Measurements from ENCODE around the gene EIF6. TPM values are rescaled to one million over a fixed set of nuclear protein-coding genes. Genes with fewer than 3 reads are reported as not detected.
"Not testable (repeated sequence)": the region's sequence is repeated elsewhere in the genome, so short reads cannot be mapped to it uniquely, and the experiment has no call there.

EIF6 gene
- total and polyA plus RNA-seq, 2 donors: 66.2 to 141 TPM

DNA sequence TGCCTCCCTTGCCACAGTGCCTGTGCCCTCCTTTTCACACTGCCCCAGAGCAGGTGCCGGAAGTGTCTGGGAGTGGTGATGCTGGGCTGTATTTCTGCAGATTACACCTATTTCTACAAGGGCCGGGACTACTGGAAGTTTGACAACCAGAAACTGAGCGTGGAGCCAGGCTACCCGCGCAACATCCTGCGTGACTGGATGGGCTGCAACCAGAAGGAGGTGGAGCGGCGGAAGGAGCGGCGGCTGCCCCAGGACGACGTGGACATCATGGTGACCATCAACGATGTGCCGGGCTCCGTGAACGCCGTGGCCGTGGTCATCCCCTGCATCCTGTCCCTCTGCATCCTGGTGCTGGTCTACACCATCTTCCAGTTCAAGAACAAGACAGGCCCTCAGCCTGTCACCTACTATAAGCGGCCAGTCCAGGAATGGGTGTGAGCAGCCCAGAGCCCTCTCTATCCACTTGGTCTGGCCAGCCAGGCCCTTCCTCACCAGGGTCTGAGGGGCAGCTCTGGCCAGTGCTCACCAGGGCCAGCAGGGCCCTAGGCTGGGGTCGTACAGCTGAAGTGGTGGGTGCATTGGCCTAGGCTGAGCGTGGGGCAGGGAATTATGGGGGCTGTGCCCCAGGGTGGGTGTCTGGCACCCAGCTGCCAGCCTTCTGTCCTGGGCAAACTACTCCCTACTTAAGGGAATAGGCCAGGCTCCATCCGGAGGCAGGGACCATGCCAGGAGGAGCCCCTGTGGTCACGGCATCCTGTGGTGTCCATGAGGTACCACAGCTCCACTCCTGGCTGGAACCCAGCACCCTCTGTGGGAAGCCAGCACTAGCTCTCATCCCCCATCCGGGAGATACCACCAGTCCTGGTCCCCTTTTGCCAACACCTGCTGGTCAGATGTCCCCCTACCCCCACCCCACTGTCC lies 10.1 kb downstream of the EIF6 start:
- WGBS: 93% methylated on average over 24 of the region's 24 CpGs
- DNase-seq (ENCODE audit: extremely low spot score): no peak
- peaks cover 2% of the 10 kb centered on the region for H3K36me3 ChIP-seq (ENCODE audit: insufficient read depth)

DNA sequence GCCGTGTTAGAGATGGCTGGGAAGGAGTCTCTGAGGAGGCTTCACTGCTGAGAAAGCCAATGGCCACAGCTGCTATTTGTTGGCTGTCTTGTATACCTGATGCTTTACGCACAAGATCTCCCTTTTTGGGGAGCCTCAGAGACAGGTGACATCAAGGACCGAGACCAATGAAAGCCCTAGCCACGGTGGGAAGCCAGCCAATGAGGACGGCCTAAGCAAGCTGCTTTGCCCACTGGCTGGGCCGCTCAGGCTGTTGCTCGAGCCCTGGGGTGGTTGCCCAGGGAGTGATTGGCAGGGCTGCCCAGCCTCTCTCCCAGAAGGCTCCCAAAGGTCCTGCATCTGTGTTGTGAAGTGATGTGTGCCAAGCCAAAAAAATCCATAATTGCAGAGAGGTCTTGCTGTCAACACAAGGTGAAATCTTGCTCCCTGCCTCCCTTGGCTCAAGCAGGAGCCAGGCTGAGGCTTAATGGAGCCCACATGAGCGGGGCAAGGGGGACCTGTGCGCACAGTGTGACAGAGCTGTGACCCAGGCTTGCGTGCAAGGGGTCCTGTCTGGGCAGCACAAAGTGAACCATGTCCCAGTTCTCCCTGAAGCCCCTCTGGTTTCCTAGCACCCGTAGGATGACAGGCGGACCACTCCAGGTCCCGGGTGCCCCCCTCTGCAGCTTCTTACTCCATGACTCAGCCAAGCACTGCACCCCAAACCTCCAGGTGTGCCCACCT lies 11.0 kb downstream of the EIF6 start:
- Histone ChIP-seq H3K4me1 (ENCODE audit: insufficient read depth) (no peaks in the 10 kb centered on the region), H3K36me3 (ENCODE audit: insufficient read depth) (peaks cover 2% of the 10 kb centered on the region), H3K4me3 (ENCODE audit: low read depth, low read length) (no peak overlapping the region), H3K27ac (ENCODE audit: low read depth) (no peak overlapping the region)
- no peak for DNase-seq (ENCODE audit: extremely low spot score)
- 78% methylated on average over 13 of the region's 13 CpGs for WGBS

More for the DNA sequence above, 10.1 kb downstream of the EIF6 start:
- no peak overlapping the region for H3K27ac ChIP-seq (ENCODE audit: low read depth)
- no peak overlapping the region for H3K4me3 ChIP-seq (ENCODE audit: low read depth, low read length)
- H3K4me1 ChIP-seq (ENCODE audit: insufficient read depth): no peaks in the 10 kb centered on the region

DNA sequence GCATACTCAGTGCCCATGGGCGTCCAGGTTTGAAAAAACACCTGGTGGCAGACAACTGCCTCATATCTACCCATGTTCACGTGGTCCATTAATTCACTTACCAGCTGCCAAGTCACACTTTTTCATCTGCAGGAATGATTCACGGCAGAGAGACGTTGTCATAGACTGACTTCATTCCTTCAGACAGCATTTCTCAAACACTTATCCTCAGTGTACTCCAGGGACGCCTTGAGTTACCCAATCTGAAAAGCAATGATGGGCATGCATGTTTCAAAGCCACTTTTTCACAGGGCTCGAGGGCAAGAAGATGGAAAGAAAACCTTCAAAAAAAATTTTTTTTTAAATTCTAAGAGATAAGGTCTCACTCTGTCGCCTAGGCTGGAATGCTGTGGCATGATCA lies 12.7 kb downstream of the EIF6 start:
- H3K4me3 ChIP-seq (ENCODE audit: low read depth, low read length): no peak overlapping the region
- 75% methylated on average over 7 of the region's 7 CpGs for WGBS

DNA sequence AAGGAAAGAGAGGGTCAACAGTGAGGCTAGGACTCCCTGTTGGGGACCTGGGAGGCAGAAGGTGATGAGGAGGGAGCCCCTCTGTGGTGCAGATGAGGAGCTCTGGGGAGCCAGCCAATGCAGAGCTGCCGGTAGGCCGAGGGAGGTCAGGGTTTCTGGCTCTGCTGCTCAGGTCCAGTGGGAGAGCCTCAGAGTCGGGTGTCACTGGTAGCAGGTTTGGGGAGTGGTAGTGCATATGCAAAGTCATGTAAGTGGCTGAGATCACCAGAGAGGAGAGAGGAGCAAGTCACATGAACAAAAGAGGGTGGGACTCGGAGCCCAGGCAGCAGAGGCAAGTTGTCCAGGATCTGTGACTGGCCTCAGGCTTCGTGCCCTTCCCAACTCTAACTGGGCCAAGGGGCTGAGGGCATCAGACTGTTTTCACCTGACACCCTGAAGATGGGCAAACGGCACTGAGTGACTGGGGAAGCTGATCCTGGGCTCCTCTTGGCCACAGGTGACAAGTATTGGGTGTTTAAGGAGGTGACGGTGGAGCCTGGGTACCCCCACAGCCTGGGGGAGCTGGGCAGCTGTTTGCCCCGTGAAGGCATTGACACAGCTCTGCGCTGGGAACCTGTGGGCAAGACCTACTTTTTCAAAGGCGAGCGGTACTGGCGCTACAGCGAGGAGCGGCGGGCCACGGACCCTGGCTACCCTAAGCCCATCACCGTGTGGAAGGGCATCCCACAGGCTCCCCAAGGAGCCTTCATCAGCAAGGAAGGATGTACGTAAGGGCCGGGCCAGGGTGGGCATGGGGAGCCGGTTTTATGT lies 13.3 kb downstream of the EIF6 start:
- no peak overlapping the region for H3K4me3 ChIP-seq (ENCODE audit: low read depth, low read length)
- peaks cover 4% of the 10 kb centered on the region for H3K36me3 ChIP-seq (ENCODE audit: insufficient read depth)
- no peak overlapping the region for H3K27ac ChIP-seq (ENCODE audit: low read depth)
- no peak for DNase-seq (ENCODE audit: extremely low spot score)
- H3K4me1 ChIP-seq (ENCODE audit: insufficient read depth): no peaks in the 10 kb centered on the region
- WGBS: 87% methylated on average over 20 of the region's 20 CpGs

More for the DNA sequence above, 12.7 kb downstream of the EIF6 start:
- Histone ChIP-seq H3K4me1 (ENCODE audit: insufficient read depth) (no peaks in the 10 kb centered on the region), H3K36me3 (ENCODE audit: insufficient read depth) (peaks cover 4% of the 10 kb centered on the region), H3K27ac (ENCODE audit: low read depth) (no peak overlapping the region)
- no peak for DNase-seq (ENCODE audit: extremely low spot score)

DNA sequence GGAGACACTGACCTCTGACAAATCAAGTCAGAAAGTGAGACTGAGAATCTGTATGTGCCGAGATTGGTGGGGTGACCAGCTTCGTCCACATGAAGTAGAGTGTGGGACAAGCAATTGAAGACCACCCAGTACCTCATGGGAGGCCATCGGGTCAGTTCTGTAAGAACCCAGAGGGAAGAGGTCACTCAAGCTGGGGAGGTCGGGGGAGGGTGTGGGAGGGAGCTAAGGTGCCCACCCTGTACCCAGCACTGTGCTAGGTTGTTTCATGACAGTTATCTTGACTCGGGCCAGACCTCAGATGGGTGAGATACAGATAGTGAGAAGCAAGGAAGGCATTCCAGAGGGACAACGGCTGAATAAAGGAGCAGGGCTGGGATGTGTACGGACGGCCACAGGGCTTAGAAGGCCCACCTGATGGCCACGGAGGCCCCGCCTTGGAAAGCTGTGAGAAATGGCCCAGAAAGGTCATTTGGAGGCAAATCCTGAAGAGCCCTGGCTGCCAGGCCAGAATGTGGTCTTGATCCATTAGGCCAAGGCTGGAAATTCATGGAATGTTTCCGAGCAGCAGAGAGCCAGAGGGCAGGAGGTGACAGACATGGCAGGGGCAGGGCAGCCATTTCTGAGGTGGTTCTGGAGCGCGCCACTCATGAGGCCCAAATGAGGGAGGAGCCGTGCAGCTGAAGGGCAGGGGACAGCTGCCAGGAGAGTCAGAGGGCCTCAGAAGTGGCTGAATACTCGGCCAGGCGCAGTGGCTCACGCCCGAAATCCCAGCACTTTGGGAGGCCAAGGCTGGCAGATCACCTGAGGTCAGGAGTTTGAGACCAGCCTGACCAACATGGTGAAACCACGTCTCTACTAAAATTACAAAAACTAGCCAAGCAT lies 14.3 kb downstream of the EIF6 start:
- Histone ChIP-seq H3K27ac (ENCODE audit: low read depth) (no peak overlapping the region), H3K4me3 (ENCODE audit: low read depth, low read length) (no peak overlapping the region), H3K4me1 (ENCODE audit: insufficient read depth) (no peaks in the 10 kb centered on the region), H3K36me3 (ENCODE audit: insufficient read depth) (peaks cover 4% of the 10 kb centered on the region)
- whole genome bisulfite sequencing: 90% methylated on average over 19 of the region's 19 CpGs
- DNase-seq (ENCODE audit: extremely low spot score): no peak

DNA sequence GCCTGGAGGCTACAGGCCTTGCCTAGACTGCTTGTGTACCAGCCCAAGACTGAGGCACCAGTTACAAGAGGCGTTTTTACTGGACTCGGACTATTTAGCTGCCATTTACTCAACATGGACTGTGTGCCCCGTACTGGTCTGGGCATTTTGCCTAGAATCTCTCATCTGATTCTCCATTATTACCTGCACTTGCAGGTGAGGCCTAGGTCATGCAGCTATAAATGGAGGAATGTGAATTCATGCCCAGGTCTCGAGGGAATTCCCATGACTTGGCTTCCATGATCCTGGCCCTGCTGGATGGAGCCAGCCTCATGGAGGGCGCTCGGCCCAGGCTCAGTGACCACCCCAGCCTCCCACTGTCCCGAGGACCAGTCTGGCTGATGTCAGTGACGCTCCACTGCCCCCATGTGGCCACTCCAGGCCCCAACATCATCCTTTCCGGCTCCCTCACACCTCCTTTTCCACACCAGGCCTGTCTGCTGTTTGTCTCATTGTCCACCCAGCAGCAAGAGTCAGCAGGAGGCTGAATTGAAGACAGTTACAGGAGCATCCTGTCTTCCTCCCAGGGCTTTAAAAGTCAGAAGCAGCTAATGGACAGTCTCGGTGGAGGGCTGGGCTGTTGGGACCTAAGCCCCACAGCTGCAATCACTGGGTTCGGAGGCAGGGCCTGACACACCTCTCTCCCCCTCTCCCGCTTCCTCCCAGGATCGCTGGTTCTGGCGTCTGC lies 15.4 kb downstream of the EIF6 start:
- Histone ChIP-seq H3K36me3 (ENCODE audit: insufficient read depth) (peaks cover 3% of the 10 kb centered on the region), H3K4me3 (ENCODE audit: low read depth, low read length) (no peak overlapping the region), H3K27ac (ENCODE audit: low read depth) (no peak overlapping the region), H3K4me1 (ENCODE audit: insufficient read depth) (no peaks in the 10 kb centered on the region)
- no peak for DNase-seq (ENCODE audit: extremely low spot score)
- 48% methylated on average over 14 of the region's 14 CpGs for WGBS

DNA sequence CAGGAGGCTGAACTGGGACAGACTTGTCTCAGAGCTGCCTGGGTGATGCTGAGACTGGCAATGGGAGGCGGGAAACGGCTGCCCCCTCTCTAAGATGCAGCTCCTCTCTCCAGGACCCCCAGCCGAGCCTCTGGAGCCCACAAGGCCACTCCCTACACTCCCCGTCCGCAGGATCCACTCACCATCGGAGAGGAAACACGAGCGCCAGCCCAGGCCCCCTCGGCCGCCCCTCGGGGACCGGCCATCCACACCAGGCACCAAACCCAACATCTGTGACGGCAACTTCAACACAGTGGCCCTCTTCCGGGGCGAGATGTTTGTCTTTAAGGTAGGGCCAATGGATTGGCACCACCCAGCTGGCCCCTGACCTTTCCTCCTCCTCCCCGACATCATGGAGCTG lies 17.5 kb downstream of the EIF6 start:
- no peak for DNase-seq (ENCODE audit: extremely low spot score)
- H3K36me3 ChIP-seq (ENCODE audit: insufficient read depth): peaks cover 3% of the 10 kb centered on the region
- 90% methylated on average over 16 of the region's 16 CpGs for WGBS

DNA sequence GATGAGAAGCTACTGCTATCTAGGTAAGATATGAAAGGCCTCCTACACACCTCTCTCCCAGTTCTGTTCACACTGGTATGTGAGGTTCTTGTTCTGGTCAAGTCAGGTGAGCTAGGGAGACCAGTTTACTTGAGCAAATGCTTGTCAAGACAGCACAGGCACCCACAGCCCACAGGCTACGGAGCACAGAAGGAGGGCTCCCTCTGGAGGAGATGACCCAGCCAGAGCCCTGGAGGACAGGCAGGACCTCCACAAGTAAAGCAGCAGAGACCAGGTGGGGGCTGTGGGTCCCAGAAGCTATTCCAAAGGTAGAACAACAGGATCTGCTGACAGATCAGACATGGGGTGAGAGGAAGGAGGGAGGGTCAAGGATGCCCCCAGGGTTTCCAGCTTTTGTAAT lies 19.8 kb downstream of the EIF6 start:
- H3K4me1 ChIP-seq (ENCODE audit: insufficient read depth): peaks cover 1% of the 10 kb centered on the region
- no peak for DNase-seq (ENCODE audit: extremely low spot score)
- H3K36me3 ChIP-seq (ENCODE audit: insufficient read depth): peaks cover 3% of the 10 kb centered on the region
- H3K4me3 ChIP-seq (ENCODE audit: low read depth, low read length): no peak overlapping the region
- no peak overlapping the region for H3K27ac ChIP-seq (ENCODE audit: low read depth)
- WGBS: 60% methylated on average over 1 of the region's 1 CpG

More for the DNA sequence above, 17.5 kb downstream of the EIF6 start:
- H3K4me1 ChIP-seq (ENCODE audit: insufficient read depth): peaks cover 1% of the 10 kb centered on the region
- no peak overlapping the region for H3K27ac ChIP-seq (ENCODE audit: low read depth)
- H3K4me3 ChIP-seq (ENCODE audit: low read depth, low read length): no peak overlapping the region

DNA sequence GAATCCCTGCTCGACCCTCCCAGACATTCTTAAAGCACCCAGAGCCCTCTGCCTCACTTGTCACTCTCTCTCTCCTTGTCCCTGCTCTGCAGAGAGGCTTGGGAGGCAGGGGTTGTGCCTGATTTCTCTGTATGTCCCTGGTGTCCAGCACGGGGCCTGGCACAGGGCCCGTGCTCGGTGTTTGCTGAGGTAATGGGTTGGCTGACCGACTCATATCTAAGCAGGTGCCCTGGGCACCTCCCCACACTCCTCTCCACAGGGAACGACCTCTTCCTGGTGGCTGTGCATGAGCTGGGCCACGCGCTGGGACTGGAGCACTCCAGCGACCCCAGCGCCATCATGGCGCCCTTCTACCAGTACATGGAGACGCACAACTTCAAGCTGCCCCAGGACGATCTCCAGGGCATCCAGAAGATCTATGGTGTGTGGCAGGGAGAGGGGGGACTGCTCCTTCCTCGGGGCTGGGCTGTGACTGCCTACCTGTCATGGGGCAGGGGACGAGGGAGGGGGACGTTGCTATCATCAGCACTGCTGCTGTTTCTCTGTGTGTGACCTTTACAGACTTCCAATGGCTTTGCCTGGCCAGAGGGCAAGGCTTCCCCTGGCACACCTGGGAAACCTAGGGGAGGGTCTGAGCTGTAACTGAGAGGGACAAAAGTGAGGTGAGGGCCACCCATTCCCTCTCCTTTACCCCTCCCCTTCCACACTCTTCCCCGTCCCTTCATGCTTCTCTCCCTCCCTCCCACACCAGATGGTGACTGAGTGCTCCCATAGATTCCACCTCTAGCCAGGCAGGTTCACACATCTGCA lies 20.8 kb downstream of the EIF6 start:
- Histone ChIP-seq H3K36me3 (ENCODE audit: insufficient read depth) (peaks cover 3% of the 10 kb centered on the region), H3K4me3 (ENCODE audit: low read depth, low read length) (no peak overlapping the region), H3K4me1 (ENCODE audit: insufficient read depth) (peaks cover 1% of the 10 kb centered on the region), H3K27ac (ENCODE audit: low read depth) (no peak overlapping the region)
- WGBS: 71% methylated on average over 17 of the region's 17 CpGs
- no peak for DNase-seq (ENCODE audit: extremely low spot score)

DNA sequence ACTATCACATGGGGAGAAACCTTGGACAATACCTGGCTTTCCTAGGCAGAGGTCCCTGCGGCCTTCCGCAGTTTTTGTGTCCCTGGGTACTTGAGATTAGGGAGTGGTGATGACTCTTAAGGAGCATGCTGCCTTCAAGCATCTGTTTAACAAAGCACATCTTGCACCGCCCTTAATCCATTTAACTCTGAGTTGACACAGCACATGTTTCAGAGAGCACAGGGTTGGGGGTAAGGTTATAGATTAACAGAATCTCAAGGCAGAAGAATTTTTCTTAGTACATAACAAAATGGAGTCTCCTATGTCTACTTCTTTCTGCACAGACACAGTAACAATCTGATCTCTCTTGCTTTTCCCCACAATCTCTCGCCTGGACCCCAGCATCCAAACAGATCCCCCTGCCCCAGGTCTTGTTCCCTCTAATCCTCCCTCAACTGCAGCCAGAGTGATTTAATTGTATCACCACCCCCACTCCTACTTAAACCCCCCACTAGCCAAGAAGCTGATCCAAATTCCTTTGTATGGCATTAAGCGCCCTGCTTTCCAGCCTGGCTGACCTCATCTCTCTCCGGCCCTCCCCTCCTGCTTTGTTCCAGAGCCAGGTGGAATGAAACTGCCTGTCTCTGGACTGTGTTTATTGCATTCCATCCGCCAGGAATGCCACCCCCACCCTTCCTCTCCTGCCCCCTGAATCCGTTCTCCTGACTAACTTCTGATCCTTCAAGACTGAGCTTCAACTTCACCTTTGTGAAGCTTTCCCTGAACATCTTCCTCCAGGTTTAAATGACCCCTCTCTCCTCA lies 21.6 kb downstream of the EIF6 start:
- H3K4me1 ChIP-seq (ENCODE audit: insufficient read depth); H3K36me3 ChIP-seq (ENCODE audit: insufficient read depth); H3K27ac ChIP-seq (ENCODE audit: low read depth); DNase-seq (ENCODE audit: extremely low spot score); H3K4me3 ChIP-seq (ENCODE audit: low read depth, low read length): not testable (repeated sequence)
- WGBS: 38% methylated on average over 5 of the region's 8 CpGs

DNA sequence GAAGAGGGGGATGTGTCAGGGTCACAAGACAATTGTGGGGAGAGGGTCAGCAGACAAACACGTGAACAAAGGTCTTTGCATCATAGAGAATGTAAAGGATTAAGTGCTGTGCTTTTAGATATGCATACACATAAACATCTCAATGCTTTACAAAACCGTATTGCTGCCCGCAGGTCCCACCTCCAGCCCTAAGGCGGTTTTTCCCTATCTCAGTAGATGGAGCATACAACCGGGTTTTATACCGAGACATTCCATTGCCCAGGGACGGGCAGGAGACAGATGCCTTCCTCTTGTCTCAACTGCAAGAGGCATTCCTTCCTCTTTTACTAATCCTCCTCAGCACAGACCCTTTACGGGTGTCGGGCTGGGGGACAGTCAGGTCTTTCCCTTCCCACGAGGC lies 22.3 kb downstream of the EIF6 start:
- not testable (repeated sequence) for H3K36me3 ChIP-seq (ENCODE audit: insufficient read depth); H3K4me3 ChIP-seq (ENCODE audit: low read depth, low read length); H3K27ac ChIP-seq (ENCODE audit: low read depth); DNase-seq (ENCODE audit: extremely low spot score); H3K4me1 ChIP-seq (ENCODE audit: insufficient read depth)
- 55% methylated on average over 7 of the region's 10 CpGs for WGBS
